Stimulated activated CD4-positive, alpha-beta T cell treated with anti-CD3 and anti-CD28 coated beads, Interleukin-12 subunit alpha, Interleukin-12 subunit beta, amount 100 ng/mL, for 24 hours (primary cell): ENCODE data around the gene ZDHHC22.
A peak's percentile ranks its signal among the peaks of the same experiment; 100 is the strongest.

Source experiments
- DNase-seq, 2 experiments: peaks; one replicate each; pipeline ENCODE4 v3.0.0-alpha.2; 2020; ENCODE audit warnings: low read depth in 2 of 2

Gene ZDHHC22

DNA sequence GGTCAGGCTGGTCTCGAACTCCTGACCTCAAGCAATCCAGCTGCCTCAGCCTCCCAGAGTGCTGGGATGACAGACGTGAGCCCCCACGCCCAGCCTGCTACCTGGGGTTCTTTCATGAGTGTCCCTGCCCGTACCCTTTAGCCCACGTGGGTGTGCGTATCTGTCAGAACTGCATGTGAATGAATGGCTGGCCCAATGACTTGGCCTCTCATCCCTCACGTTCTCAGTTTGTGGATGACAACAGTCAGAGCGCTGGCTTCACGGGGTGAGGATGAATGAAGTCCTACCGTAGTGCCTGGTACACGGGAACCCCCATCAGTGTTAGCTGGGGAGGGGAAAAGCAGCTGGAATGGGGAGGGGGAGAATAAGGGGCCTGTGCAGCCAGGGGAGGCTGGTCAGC lies 16.1 kb upstream of the ZDHHC22 start:
- DNase-seq: no peak

DNA sequence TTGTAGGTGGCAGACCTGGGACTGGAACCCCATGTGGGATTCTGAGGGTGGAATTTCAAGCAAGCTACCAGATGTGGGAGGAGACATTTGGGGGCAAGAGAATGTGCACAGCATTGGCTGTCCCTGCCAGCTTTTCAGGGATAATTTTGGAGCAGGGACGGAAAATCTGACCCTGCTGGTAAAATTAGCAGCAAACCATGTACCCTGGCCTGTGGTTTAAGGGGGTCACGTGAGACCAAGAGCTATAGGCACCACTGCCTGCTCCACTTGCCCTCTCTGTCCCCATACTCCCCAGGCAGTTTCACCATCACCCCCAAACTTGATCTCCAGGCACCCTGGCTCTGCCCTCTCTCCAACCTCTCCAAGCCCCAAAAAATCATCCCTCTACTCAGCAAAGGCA lies 13.5 kb upstream of the ZDHHC22 start:
- DNase-seq: no peak

DNA sequence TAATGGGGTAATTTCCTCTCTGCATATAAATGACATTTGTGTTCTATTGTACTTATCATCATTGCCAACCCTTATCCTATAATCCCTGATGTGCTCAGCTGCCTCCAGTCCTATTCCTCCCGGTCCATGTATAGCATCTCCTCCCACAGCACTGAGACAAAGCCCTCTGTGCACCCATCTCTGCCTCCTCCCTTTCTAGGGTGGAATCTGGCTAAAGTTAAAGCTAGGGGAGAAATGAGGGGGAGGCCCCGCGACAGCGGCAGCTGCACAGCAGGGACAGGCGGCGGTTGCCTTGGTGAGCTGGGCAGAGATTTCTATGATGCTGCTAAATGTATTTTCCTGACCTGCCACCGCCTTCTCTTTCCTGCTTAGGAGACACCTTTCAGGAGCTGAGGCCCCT lies 12.8 kb upstream of the ZDHHC22 start:
- no peak for DNase-seq

DNA sequence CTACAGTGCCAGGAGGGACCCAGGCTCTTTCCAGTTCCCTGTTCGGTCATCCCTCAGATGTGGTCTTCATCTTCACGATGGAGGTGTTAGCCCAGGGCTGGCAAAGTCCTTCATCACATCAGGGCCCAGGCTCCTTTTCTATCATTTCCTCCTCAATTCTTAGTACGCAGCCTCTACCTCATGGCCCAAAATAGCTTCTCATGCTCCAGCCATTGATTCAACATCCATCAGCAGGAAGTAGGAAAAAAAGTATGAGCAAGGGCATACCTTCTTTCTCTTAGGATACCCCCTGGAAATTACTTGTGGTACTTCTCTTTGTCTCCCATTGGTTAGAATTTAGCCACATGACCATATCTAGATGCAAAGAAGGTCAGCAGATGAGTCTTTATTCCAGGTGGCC lies 12.2 kb upstream of the ZDHHC22 start:
- no peak for DNase-seq

DNA sequence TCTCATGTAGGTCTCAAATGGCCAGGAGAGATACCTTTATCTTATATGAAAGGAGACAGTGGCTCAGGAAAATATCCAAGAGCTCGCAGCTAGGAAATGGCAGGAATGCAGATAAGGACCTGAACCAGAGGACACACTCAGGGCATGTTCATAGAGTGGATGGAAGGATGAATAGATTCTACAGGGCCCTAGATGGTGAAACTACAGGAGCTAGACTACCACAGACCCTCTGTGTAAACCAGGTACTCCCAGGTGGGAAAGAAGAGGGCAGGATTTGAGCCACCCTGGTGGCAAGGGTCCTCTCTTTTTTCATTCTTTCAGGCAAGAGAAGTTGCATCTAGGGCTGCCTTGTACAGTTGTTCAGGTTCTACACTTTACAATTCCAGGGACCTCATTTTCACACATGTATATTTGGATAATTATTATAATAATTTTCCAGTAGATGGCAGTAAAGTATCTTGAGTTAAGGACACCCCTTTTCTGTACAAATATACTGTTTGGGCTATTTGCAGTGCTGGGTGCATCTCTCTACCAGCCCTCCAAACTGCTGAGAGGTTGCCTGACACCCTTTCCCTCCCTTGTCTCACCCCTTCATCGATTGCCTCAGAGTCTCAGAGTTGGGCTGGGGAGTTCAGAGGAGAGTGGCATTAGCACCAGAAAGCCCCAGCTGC lies 10.5 kb upstream of the ZDHHC22 start:
- DNase-seq: no peak

DNA sequence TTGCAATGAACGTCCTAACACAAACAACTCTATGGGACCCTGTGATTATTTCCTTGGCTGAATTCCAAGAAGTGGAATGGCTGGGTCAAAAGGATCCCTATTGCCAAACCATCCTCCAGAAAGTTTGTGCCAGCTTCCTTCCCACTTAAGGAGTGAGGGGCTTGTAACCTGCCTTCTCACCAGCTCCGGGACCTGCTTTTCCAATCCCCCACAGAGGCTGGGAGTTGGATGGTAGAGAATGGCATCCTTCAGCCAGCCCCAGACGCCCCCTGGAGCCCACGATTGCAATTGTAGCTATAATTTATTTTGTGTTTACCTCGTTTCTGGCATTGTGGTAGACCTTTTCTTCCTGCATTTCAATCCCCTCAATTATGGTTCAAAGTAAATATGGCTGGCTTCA lies 9.7 kb upstream of the ZDHHC22 start:
- DNase-seq: no peak

DNA sequence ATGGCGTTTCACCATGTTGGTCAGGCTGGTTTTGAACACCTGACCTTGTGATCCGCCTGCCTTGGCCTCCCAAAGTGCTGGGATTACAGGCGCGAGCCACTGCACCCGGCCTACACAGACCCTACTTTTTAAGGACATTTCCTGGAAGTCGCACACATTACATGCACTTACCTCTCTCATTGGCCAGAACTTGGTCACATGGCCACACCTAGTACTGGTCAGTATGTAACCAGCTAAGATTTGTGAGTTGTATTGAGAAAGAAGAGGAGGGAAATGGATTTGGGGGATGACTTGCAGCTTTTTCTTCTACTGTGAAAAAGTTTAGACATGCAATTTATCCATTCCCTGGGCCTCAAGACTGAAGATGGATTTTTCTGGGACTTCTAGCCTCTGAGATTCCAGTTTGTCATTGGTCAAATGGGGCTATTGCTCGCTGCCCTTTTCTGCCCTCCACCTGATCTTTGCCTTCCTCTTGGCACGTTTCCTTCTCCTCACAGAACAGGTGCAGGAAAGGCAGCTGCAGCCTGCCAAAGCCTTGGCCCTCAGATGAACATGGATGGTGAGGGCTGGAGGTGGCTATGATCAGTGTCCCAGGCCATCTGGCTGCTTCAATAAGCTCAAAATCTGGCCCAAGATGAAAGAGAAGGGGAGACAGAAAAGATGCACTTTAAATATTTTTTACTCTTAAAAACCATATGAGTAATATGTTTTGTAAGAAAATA lies 7.1 kb upstream of the ZDHHC22 start:
- no peak for DNase-seq

DNA sequence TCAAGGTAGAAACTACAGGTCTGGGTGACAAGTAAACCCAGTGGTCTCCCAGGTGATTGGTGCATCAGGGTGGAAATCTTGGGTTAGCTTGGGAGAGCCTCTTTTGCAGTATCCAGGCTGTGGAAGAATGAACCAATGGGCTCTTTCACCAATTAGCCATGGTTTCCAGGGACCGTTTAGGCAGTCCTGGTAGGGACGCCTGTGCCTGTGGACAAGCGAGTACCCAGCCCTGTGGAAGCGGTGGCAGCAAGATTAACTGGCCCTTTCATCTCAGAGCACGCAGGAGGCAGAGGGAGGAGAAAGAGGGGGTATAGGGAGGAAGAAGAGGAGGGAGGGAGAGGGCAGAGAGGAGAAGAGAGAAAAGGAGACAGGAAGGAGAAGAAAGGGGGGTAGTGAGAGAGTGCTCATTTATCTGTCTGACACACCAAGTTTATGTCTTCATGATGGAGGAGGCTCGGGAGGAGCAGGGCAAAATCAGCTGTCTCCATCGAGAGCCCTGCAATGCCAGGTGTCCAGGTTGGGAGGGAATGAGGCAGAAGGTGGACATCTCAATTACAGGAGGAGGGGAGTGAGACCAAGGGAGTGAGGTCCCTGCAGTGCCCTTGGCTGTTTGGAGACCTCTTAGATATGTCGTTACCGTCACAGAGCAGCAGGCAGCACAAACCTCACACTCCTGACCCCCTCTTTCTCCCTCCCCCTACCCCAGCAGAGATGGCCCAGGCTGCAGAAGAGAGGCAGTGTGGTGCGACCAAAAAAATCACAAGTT lies 4.6 kb upstream of the ZDHHC22 start:
- no peak for DNase-seq

DNA sequence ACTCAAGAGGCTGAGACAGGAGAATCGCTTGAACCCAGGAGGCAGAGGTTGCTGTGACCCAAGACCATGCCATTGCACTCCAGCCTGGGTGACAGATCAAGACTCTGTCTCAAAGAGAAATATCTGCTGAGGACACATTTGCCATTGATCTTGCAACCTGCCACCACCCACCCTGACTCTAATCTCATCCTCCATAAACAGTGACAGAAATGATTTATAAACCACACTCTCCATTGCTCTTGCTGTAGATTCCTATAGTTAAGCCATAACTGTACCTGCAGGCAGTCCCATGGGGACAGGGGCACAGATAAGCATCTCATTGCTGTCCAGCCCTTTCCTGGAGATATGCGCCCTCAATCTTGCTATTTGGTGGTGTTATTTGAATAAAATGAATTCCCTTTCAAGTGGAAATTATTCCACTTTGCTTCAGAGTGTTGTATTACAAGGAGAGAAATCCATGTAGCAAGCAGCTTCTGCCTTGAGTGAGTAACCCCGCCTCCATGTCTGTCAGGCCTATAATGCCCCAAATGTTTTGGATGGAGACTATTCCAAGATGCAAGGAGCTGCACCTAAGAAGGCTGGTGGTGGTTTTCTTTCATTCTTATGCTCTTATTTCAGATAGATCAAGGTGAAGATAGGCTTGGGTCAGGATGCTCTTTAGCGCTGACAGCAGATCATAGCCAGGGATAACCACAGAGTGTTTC lies 3.0 kb upstream of the ZDHHC22 start:
- DNase-seq: no peak

DNA sequence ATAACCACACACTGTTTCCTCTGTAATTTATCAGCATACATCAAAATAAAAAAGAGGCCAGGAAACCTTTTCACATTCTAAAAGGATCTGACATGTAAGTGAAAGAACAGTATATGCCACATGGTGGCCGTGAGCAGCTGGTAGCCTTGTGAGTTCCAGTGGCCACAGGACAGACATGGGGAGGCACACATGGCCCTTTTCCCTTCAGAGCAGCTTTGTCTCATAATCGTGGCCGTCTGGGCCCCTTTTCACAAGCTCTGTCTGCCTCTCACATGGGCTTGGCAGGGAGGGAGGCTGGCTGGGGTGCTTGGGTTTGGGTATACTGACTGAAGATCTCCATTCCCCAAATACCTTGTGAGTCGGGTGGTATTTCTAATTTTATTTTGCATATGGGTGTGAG lies 1.5 kb upstream of the ZDHHC22 start:
- DNase-seq: no peak

DNA sequence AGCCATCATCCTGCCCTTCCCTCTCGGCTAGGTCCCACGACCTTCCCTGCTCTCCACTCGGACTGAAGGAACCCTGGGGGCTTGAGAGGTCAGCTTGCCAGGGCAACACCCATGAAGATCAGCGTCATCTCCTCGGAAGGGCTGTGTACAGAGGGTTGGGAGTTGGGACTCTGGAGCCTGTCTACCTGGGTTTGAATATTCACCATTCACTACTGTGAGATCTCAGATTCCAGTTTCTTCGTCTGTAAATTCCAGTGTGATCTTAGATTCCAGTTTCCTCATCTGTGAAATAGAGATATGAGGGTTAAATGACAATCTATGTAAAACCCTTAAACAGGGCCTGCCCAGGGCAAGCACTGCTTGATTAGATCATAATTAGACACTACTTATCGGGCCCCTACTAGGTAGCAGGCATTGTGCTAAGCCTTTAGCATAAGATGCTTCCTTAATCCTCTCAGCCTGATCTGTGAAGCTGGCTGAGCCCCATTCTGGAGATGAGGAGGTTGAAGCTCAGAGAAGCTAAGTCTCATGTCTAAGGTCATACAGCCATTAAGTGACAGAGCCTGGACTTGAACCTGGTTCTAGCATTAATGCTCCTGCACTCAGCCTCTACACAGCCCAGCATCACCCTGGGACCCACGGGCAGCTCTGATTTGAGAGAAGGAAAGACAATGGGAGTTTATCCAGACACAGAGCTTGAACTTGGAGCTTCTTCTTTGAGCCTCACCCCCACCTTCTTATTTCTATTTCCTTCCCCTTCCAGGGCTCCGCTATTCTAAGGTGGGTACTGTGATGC lies 612 bp upstream of the ZDHHC22 start:
- DNase-seq: no peak

DNA sequence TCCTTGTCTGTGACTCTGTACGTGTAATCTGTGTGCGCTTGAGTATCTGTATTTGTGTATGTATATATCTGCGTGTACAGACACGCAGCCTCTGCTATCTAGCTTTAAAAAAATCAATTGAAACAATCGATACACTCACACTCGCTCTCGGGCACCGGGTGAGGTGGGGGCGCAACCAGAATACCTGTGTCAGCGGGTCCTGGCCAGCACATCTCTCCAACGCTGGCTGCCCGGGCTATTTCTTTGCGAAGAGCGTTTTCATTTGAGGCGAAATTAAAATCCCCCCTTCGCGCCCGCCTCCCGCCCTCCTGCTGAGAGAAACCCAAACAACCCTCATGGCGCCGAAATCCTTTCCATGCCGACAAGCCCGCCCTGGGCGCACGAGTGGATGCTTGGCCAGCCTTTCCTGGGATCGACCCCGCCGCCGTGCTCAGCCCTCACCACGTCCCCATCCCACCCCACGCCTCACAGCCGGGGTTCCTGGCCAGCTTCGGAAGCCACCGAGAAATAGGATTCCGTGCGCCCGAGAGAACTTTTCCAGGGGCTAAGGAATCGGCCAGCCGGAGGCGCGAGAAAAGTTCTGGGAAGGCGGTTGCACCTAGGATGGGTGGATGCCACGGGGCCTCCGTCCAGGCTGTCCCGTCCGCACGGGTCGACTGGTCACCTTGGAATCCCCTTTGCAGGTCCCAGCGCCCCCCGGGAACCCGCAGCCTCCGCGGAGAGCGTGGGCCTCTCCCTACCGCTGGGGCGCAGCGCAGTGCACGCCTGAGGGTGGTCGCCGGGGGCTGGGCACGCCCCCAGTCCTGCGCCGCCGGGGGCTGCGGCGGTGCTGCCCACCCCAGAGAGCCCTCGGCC lies 1.0 kb downstream of the ZDHHC22 start:
- no peak for DNase-seq

DNA sequence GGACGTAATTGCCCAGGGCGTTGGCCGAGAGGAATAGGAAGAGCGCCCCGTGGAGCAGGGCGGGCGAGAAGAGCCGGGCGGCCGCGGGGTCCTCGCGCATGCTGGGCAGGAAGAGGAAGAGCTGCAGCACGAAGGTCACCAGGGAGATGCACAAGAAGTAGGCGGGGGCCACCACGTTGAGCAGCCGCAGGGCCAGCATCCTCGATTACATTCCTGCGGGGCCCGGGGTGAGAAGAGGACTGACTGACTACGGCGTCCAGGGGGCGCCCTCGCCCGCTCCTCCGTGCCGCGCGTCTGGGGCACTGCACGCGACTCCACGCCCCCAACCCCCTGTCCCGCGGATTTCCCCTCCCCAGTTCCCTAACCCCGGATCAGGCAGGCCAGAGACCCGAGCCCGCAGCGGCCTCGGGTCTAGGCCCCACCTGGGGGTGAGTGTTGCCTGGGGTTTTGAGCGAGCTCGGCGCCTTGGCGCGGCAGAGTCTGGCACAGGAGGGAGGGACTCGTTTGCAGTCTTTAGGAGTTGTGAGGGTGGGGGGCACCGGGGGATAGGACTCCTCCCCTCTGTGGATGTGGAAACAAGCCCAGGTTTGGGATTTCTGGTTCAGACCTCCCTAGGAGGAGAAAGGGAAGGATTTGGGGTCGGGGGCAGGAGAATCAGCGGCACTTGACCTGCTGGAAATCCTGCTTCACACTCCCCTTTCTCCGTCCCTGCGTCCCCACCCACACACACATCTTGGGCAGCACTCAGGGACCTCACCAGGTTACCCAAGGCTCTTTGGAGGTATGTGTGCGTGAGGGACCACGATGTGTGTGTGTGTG lies 1.8 kb downstream of the ZDHHC22 start:
- DNase-seq: peak; percentile 23 to 58

DNA sequence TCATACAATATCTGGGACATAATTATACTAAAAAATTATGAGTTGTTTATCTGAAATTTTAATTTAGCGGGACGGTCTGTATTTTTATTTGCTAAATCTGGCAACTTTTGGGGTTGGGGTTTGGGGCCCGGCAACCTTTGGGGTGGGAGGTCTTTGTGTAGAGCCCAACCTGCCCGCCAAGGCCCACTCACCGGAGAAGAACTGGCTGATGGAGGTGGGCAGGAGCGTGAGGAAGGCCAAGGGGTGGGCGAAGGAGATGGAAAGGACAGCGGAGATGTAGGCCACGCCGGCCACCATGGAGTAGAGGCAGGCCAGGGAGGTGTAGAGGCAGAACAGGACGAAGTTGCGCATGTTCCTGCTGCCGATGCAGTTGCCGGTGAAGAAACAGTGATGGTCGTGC lies 2.6 kb downstream of the ZDHHC22 start:
- DNase-seq: no peak

DNA sequence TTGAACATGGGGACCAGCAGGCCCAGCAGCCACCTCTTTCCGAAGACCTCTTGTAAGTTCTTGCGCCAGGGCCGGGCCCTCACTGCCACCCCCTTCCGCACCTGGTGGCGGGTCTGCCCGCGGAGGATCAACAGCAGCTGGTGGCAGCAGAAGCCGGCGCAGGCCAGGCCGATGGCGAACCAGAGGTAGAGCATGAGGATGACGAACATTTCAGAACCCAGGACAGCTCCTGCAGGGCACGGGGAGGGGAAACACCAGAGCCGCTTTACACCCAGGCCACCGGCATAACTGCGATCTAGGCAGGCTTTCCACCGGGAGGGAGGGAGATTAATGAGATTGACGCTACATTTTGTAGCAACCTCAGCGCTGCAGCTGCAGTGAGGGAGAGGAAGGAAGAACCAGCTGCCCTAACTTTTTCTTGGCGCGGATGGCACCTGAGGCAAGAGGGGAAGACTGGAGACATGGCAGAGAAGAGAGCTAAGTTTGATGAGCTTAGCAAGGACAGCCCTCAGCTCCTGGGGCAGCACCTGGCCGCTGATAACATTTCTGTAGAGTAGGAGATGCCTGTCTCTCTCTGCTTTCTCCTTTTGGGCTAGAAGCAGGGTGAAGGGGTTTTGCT lies 7.8 kb downstream of the ZDHHC22 start:
- DNase-seq: peak in 1 of 2 experiments; percentile 43

DNA sequence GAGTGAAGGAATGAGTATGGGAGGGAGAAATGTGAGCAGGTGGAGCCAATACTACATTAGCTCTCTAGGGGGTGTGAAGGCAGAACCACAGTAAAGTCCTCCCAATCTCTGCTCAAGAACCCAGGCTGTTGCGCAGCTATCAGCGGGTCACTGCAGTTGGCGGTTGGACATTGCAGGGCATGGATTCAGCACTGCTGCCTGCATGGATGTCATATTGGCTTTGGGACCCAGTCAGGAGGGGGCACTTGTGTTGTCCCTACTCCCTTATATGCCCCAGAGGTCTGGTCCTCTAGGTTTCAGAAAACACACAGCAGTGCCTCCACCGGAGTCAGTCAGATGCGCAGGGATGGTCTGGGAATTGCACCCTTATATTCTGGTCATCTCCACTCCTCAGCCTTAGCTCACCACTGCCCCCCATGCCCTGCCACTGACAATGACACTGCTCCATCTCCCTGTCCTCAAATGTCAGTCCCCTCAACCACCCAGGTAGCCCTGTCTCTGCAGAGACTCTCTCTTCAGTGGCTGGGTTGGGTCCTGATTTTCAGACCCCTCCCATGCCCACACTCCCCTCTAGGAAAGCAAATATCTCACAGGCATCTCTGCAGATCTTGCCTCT lies 9.6 kb downstream of the ZDHHC22 start:
- DNase-seq: no peak

DNA sequence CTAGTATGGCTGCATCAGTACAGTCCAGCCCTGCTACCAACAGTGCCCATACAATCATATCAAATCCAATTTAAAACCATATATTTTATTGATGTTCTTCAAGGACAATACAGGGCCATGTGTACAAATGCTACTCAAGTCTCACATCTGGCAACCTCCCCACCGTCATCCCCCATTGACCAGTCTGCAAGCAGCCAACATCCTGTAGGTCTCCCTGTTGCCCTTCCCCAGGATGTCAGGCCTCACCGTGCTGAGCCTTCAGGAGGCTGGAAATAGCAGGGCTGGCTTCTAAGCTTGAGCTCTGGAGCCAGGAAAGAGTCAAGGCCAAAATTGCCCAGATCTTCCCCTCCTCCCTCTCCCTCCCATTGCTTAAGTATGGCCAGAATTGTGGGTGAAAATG lies 10.4 kb downstream of the ZDHHC22 start:
- no peak for DNase-seq

DNA sequence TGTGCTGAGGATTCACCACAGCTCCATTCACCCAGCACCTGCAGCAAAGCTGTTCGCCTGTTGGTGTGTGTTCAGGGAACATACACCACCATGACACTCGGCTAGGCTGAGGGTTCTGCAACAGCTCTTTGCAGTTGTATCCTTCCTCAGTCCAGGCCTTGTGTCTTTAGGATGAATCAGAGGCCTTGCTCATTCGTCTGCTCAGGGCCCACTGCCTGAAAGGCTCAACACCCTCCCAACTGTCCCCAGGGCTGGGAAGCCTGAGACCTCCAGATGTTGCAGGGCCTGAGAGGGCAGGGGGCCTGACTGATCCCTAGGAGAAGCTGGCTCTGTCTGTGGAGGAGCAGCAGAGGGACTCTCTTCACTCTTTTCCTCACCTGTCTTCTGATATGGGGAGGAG lies 11.2 kb downstream of the ZDHHC22 start:
- DNase-seq: no peak

DNA sequence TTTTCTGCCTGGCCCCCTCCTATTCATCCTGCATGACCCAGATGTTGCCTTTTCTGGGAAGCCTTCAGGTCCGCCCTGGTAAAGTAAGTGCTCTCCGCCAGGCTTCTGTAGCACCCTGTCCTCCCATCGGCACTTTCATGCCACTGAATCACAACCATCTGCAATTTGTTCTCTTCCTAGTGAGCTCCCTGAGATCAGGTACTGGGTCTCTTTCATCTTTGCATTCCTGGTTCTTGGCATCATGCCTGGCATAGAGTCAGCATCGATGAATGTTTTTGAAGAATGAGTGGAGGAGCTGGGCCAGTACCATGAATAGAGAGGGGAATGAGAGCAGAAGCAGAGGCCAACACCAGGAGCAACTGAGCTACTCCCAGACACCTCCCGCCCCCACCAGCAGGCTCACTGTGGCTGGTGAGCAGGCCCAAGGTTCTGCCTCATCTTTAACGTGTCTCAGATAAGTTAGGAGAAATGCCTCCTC lies 13.1 kb downstream of the ZDHHC22 start:
- no peak for DNase-seq
